ENCODE results near the gene REV3L. TPM values are rescaled to one million over a fixed set of nuclear protein-coding genes. Genes with fewer than 3 reads are reported as not detected.

Gene REV3L
- total and polyA plus RNA-seq, 4 donors, result 5.0 to 74.9 (median 41.2) TPM

DNA sequence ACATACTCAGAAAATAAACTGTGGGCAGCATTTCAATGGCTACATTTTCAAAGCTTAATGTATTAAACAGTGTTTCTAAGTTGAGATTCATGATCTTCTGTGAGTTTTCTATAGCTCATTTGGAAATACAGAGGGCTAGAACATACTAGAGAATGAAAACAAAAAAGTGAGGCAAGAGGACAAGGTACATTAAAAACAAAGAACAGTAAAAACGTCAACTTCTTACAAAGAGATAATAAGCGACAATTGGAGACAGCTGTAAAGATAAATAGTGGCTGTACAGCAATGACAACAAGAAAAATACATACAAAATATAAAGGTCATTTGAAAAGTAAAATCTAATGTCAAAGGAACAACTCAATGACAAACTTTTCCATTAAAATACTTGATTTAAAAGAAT is 94.3 kb downstream of the REV3L start:
- H3K9me3 ChIP-seq (ENCODE audit: control insufficient read depth, low read length), result no peaks in the 10 kb centered on the region
- no peaks in the 10 kb centered on the region for H3K36me3 ChIP-seq (ENCODE audit: control insufficient read depth in 1 of 2, insufficient read depth in 2 of 2, low read length in 1 of 2)

DNA sequence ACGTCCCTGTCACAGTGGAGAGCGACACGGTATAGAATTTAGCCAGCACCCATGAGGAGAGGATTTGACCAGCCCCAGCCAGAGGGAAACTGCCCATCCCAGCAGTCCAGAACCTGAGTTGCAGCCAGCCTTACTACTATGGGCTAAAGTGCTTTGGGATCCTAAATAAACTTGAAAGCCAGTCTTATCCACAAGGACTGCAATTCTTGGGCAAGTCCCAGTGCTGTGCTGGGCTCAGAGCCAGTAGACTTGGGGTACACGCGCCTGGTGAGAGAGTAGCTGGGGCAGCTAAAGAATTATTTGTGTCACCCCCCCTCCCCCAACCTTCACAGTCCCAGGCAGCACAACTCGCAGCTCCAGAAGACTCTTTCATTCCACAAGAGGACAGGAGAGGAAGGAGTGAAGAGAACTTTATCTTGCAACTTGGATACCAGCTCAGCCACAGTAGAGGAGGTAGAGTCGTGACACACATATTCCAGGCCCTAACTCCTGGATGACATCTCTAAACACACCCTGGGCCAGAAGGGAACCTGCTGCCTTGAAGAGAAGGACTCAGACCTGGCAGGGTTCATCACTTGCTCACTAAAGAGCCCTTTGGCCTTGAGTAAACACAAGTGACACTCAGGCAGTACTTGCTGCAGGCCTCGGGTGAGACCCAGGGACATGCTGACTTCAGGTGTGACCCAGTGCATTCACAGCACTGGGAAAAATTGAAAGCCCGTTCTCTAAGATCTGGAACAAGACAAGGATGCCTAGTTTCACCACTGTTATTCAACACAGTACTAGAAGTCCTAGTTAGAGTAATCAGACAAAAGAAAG is 100.3 kb downstream of the REV3L start:
- Histone ChIP-seq H3K36me3 (ENCODE audit: control insufficient read depth in 1 of 2, insufficient read depth in 2 of 2, low read length in 1 of 2) (no peaks in the 10 kb centered on the region), H3K27me3 (ENCODE audit: control insufficient read depth in 1 of 2, insufficient read depth in 2 of 2, low read length in 1 of 2) (no peaks in the 10 kb centered on the region), H3K4me1 (ENCODE audit: control insufficient read depth in 1 of 2, insufficient read depth in 2 of 2, low read length in 2 of 2) (no peaks in the 10 kb centered on the region), H3K9me3 (ENCODE audit: control insufficient read depth, low read length) (no peaks in the 10 kb centered on the region), H3K27ac (ENCODE audit: low read depth in 1 of 2, low read length in 2 of 2) (peak overlapping the region; percentile 22 to 70), H3K4me3 (ENCODE audit: low read length in 2 of 2) (no peak overlapping the region)
- peak; percentile 63 for ATAC-seq (ENCODE audit: low FRiP score)
- peak in 1 of 2 donors; percentile 69 for DNase-seq
- intact Hi-C loops (cut with DNase I), result loop anchor here (10.0 kb wide), 2 partner anchors 92 to 262 kb away; no protein-coding TSS in a partner anchor
- WGBS, 2 donors, result 11 to 14% methylated on average over 9 of the region's 9 CpGs

More for the DNA sequence above, 94.3 kb downstream of the REV3L start:
- WGBS, 2 donors, result 59 to 68% methylated on average over 2 of the region's 2 CpGs
- DNase-seq (no peak), ATAC-seq (ENCODE audit: low FRiP score) (no peak)
- Histone ChIP-seq H3K4me3 (ENCODE audit: low read length in 2 of 2) (no peak overlapping the region), H3K4me1 (ENCODE audit: control insufficient read depth in 1 of 2, insufficient read depth in 2 of 2, low read length in 2 of 2) (no peaks in the 10 kb centered on the region), H3K27me3 (ENCODE audit: control insufficient read depth in 1 of 2, insufficient read depth in 2 of 2, low read length in 1 of 2) (no peaks in the 10 kb centered on the region), H3K27ac (ENCODE audit: low read depth in 1 of 2, low read length in 2 of 2) (no peak overlapping the region)
- intact Hi-C loops (cut with DNase I), result loop anchor here (10.0 kb wide), 2 partner anchors 86 to 256 kb away; no protein-coding TSS in a partner anchor

DNA sequence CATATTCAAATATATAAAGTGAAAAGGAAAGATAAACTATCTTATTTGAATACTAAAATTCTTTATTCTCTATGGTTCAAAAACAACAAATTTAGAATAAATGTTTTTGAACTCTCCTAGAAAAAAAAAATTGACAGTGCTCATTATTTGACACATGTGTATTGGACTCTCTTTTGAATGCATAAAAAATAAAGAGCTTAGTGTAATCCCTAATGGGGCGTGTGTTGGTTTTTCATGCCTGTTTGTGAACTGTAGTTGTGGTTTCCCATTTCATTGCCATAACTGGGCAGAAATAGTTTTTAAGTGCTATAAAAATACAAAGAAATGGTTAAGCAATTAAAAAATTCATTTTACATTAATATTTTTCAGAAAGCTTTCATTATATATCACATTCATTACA is 101.3 kb downstream of the REV3L start:
- WGBS, 2 donors, result 86 to 90% methylated on average over 1 of the region's 1 CpG
- no peaks in the 10 kb centered on the region for H3K36me3 ChIP-seq (ENCODE audit: control insufficient read depth in 1 of 2, insufficient read depth in 2 of 2, low read length in 1 of 2)
- H3K27me3 ChIP-seq (ENCODE audit: control insufficient read depth in 1 of 2, insufficient read depth in 2 of 2, low read length in 1 of 2), result no peaks in the 10 kb centered on the region
- intact Hi-C loops (cut with DNase I), result loop anchor here (10.0 kb wide), 2 partner anchors 93 to 263 kb away; no protein-coding TSS in a partner anchor
- no peak overlapping the region for H3K4me3 ChIP-seq (ENCODE audit: low read length in 2 of 2)
- DNase-seq (no peak), ATAC-seq (ENCODE audit: low FRiP score) (no peak)
- H3K27ac ChIP-seq (ENCODE audit: low read depth in 1 of 2, low read length in 2 of 2), result peak overlapping the region in 1 of 2 donors; percentile 22
- H3K4me1 ChIP-seq (ENCODE audit: control insufficient read depth in 1 of 2, insufficient read depth in 2 of 2, low read length in 2 of 2), result no peaks in the 10 kb centered on the region
- H3K9me3 ChIP-seq (ENCODE audit: control insufficient read depth, low read length), result no peaks in the 10 kb centered on the region

DNA sequence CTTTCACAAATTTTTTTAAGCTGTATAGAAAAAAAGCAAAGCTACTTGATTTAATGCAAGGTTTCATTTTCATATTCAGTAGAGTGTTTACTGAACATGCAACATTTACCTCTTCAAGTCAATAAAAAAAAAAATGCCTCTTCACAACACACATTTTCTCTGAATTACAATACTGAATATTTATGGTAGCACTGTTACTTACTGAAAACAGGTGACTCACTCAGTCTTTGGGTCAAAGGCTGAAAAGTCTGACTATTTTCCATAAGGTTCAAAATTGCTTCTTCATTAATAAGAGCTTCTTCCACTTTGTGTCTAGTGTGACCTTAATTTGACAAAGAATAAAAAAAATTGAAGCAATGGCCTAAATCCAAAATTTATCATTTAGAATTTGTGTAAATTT is 101.9 kb downstream of the REV3L start:
- intact Hi-C loops (cut with DNase I), result loop anchor here (10.0 kb wide), 2 partner anchors 94 to 264 kb away; no protein-coding TSS in a partner anchor
- no peak for DNase-seq

DNA sequence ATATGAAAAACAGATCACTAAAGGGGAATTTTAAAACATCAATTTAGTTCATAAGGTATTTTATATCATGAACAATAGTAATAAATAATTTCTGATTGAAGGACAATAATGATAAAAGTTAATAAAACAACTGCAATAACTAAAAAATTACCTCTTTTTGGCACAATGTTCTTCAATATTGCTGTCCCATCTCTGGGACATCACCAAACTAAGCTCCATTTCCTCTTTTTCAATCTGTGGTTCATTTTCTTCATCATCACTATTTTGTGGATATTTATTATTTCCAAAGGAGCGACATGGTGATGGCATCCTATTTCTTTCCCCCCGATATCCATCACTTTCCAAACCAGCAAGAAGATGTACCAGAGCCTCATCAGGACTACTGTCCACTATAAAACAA is 103.2 kb downstream of the REV3L start:
- 99 to 100% methylated on average over 2 of the region's 2 CpGs for WGBS, 2 donors
- Histone ChIP-seq H3K4me3 (ENCODE audit: low read length in 2 of 2) (no peak overlapping the region), H3K27me3 (ENCODE audit: control insufficient read depth in 1 of 2, insufficient read depth in 2 of 2, low read length in 1 of 2) (no peaks in the 10 kb centered on the region), H3K36me3 (ENCODE audit: control insufficient read depth in 1 of 2, insufficient read depth in 2 of 2, low read length in 1 of 2) (no peaks in the 10 kb centered on the region), H3K27ac (ENCODE audit: low read depth in 1 of 2, low read length in 2 of 2) (no peak overlapping the region), H3K4me1 (ENCODE audit: control insufficient read depth in 1 of 2, insufficient read depth in 2 of 2, low read length in 2 of 2) (no peaks in the 10 kb centered on the region), H3K9me3 (ENCODE audit: control insufficient read depth, low read length) (no peaks in the 10 kb centered on the region)
- no peak for DNase-seq
- ATAC-seq (ENCODE audit: low FRiP score), result no peak
- intact Hi-C loops (cut with DNase I), result loop anchor here (10.0 kb wide), 2 partner anchors 95 to 265 kb away; no protein-coding TSS in a partner anchor

More for the DNA sequence above, 101.9 kb downstream of the REV3L start:
- Histone ChIP-seq H3K9me3 (ENCODE audit: control insufficient read depth, low read length) (no peaks in the 10 kb centered on the region), H3K4me3 (ENCODE audit: low read length in 2 of 2) (no peak overlapping the region), H3K27me3 (ENCODE audit: control insufficient read depth in 1 of 2, insufficient read depth in 2 of 2, low read length in 1 of 2) (no peaks in the 10 kb centered on the region), H3K27ac (ENCODE audit: low read depth in 1 of 2, low read length in 2 of 2) (no peak overlapping the region), H3K36me3 (ENCODE audit: control insufficient read depth in 1 of 2, insufficient read depth in 2 of 2, low read length in 1 of 2) (no peaks in the 10 kb centered on the region), H3K4me1 (ENCODE audit: control insufficient read depth in 1 of 2, insufficient read depth in 2 of 2, low read length in 2 of 2) (no peaks in the 10 kb centered on the region)
- no peak for ATAC-seq (ENCODE audit: low FRiP score)

DNA sequence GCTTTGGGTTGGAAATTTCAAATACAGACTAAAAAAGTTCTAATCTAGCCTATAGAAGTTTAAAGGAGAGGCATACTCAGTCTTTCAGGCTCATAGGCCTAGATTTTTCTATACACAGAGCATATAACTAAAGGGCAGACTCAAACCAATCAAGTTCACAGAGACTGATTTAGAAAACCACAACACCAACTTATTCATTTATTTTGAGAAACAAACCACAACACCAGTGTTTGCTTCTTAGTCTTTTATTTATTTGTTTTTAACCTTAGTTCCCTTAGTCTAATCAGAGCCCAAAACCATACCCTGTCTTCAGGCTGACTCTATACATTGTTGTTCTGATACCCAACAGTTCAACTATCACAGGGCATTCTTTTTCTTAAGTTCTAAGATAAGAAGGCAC is 103.7 kb downstream of the REV3L start:
- H3K4me1 ChIP-seq (ENCODE audit: control insufficient read depth in 1 of 2, insufficient read depth in 2 of 2, low read length in 2 of 2), result no peaks in the 10 kb centered on the region
- no peak for ATAC-seq (ENCODE audit: low FRiP score)
- no peaks in the 10 kb centered on the region for H3K36me3 ChIP-seq (ENCODE audit: control insufficient read depth in 1 of 2, insufficient read depth in 2 of 2, low read length in 1 of 2)
- no peak for DNase-seq
- H3K27ac ChIP-seq (ENCODE audit: low read depth in 1 of 2, low read length in 2 of 2), result no peak overlapping the region
- H3K9me3 ChIP-seq (ENCODE audit: control insufficient read depth, low read length), result no peaks in the 10 kb centered on the region
- no peaks in the 10 kb centered on the region for H3K27me3 ChIP-seq (ENCODE audit: control insufficient read depth in 1 of 2, insufficient read depth in 2 of 2, low read length in 1 of 2)
- intact Hi-C loops (cut with DNase I), result no loop called here
- H3K4me3 ChIP-seq (ENCODE audit: low read length in 2 of 2), result no peak overlapping the region

DNA sequence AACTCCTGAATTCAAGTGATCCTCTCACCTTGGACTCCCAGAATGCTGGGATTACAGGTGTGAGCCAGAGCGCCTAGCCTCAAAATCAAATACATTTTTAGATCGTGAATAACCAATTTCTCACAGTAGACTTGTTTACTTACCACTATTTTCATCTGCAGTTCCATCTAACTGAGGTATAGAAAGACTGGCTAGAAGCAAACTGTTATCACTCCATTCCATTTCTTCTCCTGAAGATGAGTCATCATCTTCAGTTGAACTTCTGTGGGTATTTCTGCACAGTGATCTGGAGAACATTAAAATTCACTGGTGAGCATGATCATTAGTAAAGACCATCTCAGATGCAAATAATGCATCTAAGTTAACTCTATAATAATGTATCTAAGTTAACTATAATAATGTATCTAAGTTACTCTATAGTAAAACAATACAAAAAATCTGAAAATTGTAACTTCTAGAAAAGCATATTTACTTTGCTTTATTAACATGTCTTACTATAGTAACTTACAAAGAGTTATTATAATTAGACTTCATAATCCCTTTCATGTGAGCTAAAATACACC is 105.4 kb downstream of the REV3L start:
- Histone ChIP-seq H3K27ac (ENCODE audit: low read depth in 1 of 2, low read length in 2 of 2) (no peak overlapping the region), H3K4me3 (ENCODE audit: low read length in 2 of 2) (no peak overlapping the region), H3K9me3 (ENCODE audit: control insufficient read depth, low read length) (no peaks in the 10 kb centered on the region), H3K4me1 (ENCODE audit: control insufficient read depth in 1 of 2, insufficient read depth in 2 of 2, low read length in 2 of 2) (no peaks in the 10 kb centered on the region), H3K27me3 (ENCODE audit: control insufficient read depth in 1 of 2, insufficient read depth in 2 of 2, low read length in 1 of 2) (no peaks in the 10 kb centered on the region), H3K36me3 (ENCODE audit: control insufficient read depth in 1 of 2, insufficient read depth in 2 of 2, low read length in 1 of 2) (no peaks in the 10 kb centered on the region)
- DNase-seq (no peak), ATAC-seq (ENCODE audit: low FRiP score) (no peak)
- intact Hi-C loops (cut with DNase I), result no loop called here
- 94 to 95% methylated on average over 2 of the region's 2 CpGs for WGBS, 2 donors

DNA sequence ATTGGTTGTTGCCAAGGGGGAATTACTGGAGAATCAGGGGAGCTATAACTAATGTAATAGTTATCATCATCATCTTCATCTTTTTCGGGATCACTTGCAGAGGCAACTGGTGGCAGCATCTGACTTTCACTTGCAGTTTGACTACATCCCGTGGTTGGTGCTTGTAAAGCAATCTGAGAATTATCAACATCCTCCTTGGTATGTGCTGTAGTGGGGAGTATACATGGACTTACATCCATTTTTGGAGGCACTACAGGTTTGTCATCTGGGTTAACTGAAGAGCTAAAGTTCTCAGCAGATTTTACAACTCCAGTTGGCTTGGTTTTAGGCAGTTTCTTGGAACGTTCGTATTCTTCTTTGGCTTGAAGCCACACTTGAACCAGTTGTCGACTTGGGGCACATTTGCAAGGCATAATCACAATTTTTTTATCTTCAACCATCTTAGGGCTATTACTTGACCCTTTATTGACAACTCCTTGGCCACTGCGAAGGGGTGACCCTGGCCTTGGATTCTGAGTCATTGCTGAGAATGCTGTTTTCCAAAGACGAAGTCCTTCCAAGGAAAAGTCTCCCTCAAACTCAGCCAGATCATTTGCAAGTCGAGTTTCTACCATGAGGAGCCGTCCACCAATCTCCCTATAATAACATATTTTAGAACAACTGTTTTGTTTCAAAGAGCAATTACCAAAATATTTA is 115.5 kb downstream of the REV3L start:
- intact Hi-C loops (cut with DNase I), result loop anchor here (5.0 to 10.0 kb wide), 2 partner anchors 115 to 277 kb away; partner anchors contain the start of gene REV3L (in 1 of the 2)
- Histone ChIP-seq H3K27me3 (ENCODE audit: control insufficient read depth in 1 of 2, insufficient read depth in 2 of 2, low read length in 1 of 2) (no peaks in the 10 kb centered on the region), H3K9me3 (ENCODE audit: control insufficient read depth, low read length) (no peaks in the 10 kb centered on the region), H3K36me3 (ENCODE audit: control insufficient read depth in 1 of 2, insufficient read depth in 2 of 2, low read length in 1 of 2) (no peaks in the 10 kb centered on the region), H3K27ac (ENCODE audit: low read depth in 1 of 2, low read length in 2 of 2) (peak overlapping the region; percentile 50 to 82), H3K4me1 (ENCODE audit: control insufficient read depth in 1 of 2, insufficient read depth in 2 of 2, low read length in 2 of 2) (peaks cover 5% of the 10 kb centered on the region in 2 donors), H3K4me3 (ENCODE audit: low read length in 2 of 2) (no peak overlapping the region)
- ATAC-seq (ENCODE audit: low FRiP score) (peak; percentile 36), DNase-seq (no peak)
- WGBS, 2 donors, result 9 to 14% methylated on average over 9 of the region's 9 CpGs
